Measurements from ENCODE around the gene OSM.

OSM gene

DNA sequence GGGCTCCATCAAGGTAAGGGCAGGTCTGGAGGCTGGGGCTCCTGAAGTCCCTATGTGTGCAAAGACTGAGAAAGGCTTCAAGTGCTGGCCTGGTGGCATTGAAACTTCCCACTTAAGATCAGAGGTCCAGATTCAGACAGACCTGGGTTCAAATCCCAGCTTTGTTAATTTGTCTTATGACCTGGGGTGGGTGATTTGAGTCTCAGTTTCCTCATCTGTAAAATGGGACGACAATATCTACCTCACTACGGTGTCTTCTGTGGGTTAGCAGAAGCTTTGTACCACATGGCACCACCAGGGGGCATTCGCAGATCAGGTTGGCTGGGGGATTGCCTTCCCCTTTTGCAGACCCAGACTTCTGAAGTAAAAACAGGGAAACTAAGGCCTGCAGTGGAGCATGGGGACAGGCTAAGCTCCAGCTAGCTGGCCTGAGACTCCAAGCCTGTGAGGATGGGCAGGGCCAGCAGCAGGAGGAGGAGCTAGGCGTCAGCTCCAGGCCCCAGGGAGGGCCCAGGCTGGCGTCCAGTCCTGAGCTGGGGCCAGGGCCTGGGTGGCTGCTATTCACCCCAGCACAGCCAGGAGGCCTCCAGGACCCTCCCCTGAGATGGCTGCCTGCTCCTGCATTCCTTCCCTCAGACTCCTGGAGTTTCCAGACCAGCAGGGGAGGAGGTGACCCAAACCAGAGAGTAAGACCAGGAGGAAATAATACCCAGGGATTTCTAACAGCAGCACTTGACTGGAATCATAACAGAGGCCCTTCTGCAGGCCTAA, 21.2 kb upstream of the OSM start:
- peaks cover 34% of the 10 kb centered on the region for H3K4me1 ChIP-seq (ENCODE audit: control insufficient read depth, insufficient read depth, low read length)
- peak overlapping the region; percentile 43 for H3K4me3 ChIP-seq (ENCODE audit: low read length)
- H3K9me3 ChIP-seq (ENCODE audit: control insufficient read depth, low read length) = no peaks in the 10 kb centered on the region
- no peaks in the 10 kb centered on the region for H3K27me3 ChIP-seq (ENCODE audit: control insufficient read depth, insufficient read depth, low read length)
- H3K36me3 ChIP-seq (ENCODE audit: control insufficient read depth, insufficient read depth, low read length) = peaks cover 2% of the 10 kb centered on the region
- peak overlapping the region; percentile 69 for H3K9ac ChIP-seq (ENCODE audit: low read length)

DNA sequence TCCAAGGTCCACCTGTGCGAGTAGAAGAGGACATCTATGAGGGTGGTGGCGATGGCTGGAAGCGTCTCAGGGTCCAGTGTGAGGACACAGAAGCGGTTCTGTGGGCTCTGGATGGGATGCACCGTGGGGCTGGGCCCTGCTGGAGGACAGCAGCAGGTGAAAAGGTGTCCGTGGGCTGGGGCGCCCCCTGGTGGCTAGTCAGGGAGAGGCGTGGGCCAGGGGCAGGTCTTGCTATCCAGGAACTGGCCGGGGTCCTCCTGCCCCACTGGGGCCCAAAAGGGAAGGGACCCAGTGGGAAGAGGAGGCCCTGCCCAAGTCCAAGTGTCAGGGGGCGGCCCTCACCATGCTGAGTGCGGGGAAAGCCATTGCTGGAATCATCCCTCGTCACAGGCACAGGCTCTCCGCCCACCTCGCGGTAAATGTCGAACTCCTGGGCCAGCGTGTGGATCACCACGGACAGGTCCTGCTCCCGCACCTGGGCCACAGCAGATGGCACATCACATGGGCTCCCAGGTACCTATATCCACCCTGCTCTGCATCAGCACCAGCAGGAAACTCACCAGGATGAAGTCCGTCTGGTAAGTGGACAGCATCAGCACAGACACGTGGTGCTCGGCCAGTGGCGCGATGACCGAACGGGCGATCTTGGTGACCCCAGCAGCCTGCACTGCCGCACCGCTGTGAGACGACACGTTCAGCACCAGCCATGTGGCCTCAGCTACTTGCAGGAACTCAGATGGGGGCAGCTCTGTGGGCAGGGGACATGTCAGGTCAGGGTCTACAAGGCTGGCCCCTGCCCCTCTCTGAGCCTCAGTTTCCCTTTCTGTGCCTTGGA, 20.4 kb upstream of the OSM start:
- no peak overlapping the region for H3K9ac ChIP-seq (ENCODE audit: low read length)
- peaks cover 34% of the 10 kb centered on the region for H3K4me1 ChIP-seq (ENCODE audit: control insufficient read depth, insufficient read depth, low read length)
- H3K27me3 ChIP-seq (ENCODE audit: control insufficient read depth, insufficient read depth, low read length) = no peaks in the 10 kb centered on the region
- no peaks in the 10 kb centered on the region for H3K9me3 ChIP-seq (ENCODE audit: control insufficient read depth, low read length)
- H3K36me3 ChIP-seq (ENCODE audit: control insufficient read depth, insufficient read depth, low read length) = no peaks in the 10 kb centered on the region
- H3K4me3 ChIP-seq (ENCODE audit: low read length) = no peak overlapping the region

DNA sequence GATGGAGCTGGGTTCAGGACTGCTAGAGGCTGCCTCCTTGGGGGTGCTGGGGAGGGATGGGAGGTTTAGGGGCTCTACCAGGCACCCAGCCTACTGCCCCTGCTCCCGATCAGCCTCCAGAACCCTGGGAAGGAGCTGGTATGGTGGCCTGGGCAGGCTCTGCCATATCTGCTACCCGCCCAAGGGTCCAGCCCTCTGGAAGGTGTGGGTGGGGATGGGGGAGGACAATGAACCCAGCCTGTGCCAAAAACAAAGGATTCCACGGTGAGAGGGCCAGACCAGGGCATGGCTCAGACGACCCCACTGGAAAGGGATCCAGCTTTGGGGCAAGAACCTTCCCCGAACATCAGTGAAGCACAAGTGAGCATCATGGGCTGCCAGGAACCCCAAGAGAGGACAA, 19.7 kb upstream of the OSM start:
- no peaks in the 10 kb centered on the region for H3K27me3 ChIP-seq (ENCODE audit: control insufficient read depth, insufficient read depth, low read length)

DNA sequence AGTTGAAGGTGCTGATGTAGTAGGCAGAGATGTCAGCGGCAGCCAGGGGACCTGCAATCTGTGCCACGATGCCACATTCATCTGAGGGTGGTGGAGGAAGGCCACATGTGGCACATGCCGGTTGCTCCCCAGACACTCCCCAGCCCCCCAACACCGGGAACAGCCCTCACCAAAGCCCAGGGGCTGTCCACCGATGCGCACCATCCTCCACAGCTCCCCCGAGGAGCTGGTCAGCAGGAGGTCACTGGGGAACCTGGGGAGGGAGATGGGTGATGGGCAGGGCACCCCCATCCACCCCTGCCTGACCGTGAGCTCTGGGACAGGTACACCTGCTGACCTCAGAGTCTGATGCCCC, 19.2 kb upstream of the OSM start:
- Histone ChIP-seq H3K4me1 (ENCODE audit: control insufficient read depth, insufficient read depth, low read length) (peaks cover 25% of the 10 kb centered on the region), H3K9ac (ENCODE audit: low read length) (no peak overlapping the region), H3K9me3 (ENCODE audit: control insufficient read depth, low read length) (no peaks in the 10 kb centered on the region), H3K27me3 (ENCODE audit: control insufficient read depth, insufficient read depth, low read length) (no peaks in the 10 kb centered on the region), H3K36me3 (ENCODE audit: control insufficient read depth, insufficient read depth, low read length) (no peaks in the 10 kb centered on the region), H3K4me3 (ENCODE audit: low read length) (no peak overlapping the region)

More for the DNA sequence above, 19.7 kb upstream of the OSM start:
- Histone ChIP-seq H3K9me3 (ENCODE audit: control insufficient read depth, low read length) (no peaks in the 10 kb centered on the region), H3K4me3 (ENCODE audit: low read length) (no peak overlapping the region), H3K36me3 (ENCODE audit: control insufficient read depth, insufficient read depth, low read length) (no peaks in the 10 kb centered on the region), H3K9ac (ENCODE audit: low read length) (no peak overlapping the region), H3K4me1 (ENCODE audit: control insufficient read depth, insufficient read depth, low read length) (peaks cover 30% of the 10 kb centered on the region)

GRCh38 chr22:30285176-30285845, 18.7 kb upstream of the OSM start:
- no peaks in the 10 kb centered on the region for H3K36me3 ChIP-seq (ENCODE audit: control insufficient read depth, insufficient read depth, low read length)
- no peaks in the 10 kb centered on the region for H3K27me3 ChIP-seq (ENCODE audit: control insufficient read depth, insufficient read depth, low read length)
- no peaks in the 10 kb centered on the region for H3K9me3 ChIP-seq (ENCODE audit: control insufficient read depth, low read length)
- H3K4me3 ChIP-seq (ENCODE audit: low read length) = no peak overlapping the region
- peaks cover 20% of the 10 kb centered on the region for H3K4me1 ChIP-seq (ENCODE audit: control insufficient read depth, insufficient read depth, low read length)
- H3K9ac ChIP-seq (ENCODE audit: low read length) = no peak overlapping the region

DNA sequence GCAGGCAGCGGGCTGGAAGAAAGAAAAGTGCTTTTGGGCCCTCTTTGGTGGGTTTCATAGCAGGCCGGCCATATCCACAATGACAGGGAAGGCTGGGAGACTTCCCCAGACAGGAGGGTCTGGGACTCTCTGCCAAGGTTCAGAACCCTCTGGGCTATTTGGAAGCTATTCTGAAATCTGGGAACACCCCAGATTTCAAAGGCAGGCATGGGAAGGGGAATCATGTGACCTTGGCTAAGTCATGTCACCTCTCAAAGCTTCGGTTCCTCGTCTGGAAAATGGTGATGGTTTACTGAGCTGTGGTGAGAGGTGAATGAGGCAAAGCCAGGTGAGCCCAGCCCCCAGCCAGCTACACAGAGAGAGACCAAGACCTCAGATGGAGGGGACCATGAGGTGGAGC, 18.0 kb upstream of the OSM start:
- Histone ChIP-seq H3K4me3 (ENCODE audit: low read length) (no peak overlapping the region), H3K9ac (ENCODE audit: low read length) (no peak overlapping the region), H3K4me1 (ENCODE audit: control insufficient read depth, insufficient read depth, low read length) (peaks cover 14% of the 10 kb centered on the region), H3K9me3 (ENCODE audit: control insufficient read depth, low read length) (no peaks in the 10 kb centered on the region), H3K36me3 (ENCODE audit: control insufficient read depth, insufficient read depth, low read length) (no peaks in the 10 kb centered on the region), H3K27me3 (ENCODE audit: control insufficient read depth, insufficient read depth, low read length) (no peaks in the 10 kb centered on the region)

DNA sequence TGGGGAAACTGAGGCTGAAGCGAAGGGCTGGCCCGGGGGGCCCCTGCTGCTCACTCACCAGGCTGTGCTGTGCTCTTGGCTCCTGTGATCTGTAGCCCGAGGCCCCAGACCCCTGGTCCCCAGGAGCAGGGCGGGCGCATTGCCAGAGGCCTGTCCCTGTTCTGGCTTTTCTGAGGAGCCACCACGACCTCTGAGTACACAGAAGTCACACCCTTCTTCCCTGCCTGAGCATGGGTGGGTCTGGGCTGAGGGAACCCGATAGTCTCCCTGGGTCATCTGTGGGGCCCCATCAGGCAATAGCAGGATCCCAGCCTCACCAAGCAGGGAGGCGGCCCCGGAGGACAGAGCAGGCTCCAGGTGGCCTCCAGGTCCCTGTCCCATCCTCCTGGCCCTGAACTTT, 17.5 kb upstream of the OSM start:
- H3K4me3 ChIP-seq (ENCODE audit: low read length) = no peak overlapping the region
- H3K9me3 ChIP-seq (ENCODE audit: control insufficient read depth, low read length) = no peaks in the 10 kb centered on the region
- peaks cover 14% of the 10 kb centered on the region for H3K4me1 ChIP-seq (ENCODE audit: control insufficient read depth, insufficient read depth, low read length)
- H3K36me3 ChIP-seq (ENCODE audit: control insufficient read depth, insufficient read depth, low read length) = no peaks in the 10 kb centered on the region
- H3K9ac ChIP-seq (ENCODE audit: low read length) = no peak overlapping the region
- no peaks in the 10 kb centered on the region for H3K27me3 ChIP-seq (ENCODE audit: control insufficient read depth, insufficient read depth, low read length)

DNA sequence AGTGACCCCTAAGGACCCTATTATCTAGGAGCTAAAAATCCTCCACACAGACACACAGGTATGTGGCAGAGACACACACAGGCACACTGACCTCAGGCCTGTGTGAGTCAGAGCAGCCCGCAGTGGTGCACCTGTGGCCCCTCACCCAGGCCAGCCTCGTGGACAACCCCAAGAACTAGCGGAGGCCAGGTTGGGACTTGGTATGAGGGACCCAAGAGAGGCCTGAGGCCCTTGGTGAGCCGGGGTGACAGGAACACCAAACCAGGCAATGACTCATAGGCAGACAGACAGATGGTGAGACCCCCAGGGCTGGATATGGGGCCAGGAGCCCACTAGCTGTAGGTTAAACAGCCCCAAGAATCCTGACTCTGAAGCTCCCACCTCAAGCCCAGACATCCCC, 16.7 kb upstream of the OSM start:
- Histone ChIP-seq H3K4me3 (ENCODE audit: low read length) (no peak overlapping the region), H3K9ac (ENCODE audit: low read length) (no peak overlapping the region), H3K4me1 (ENCODE audit: control insufficient read depth, insufficient read depth, low read length) (peaks cover 7% of the 10 kb centered on the region), H3K36me3 (ENCODE audit: control insufficient read depth, insufficient read depth, low read length) (no peaks in the 10 kb centered on the region), H3K27me3 (ENCODE audit: control insufficient read depth, insufficient read depth, low read length) (no peaks in the 10 kb centered on the region), H3K9me3 (ENCODE audit: control insufficient read depth, low read length) (no peaks in the 10 kb centered on the region)

- Histone ChIP-seq H3K4me3 (ENCODE audit: low read length) (no peak overlapping the region), H3K9ac (ENCODE audit: low read length) (no peak overlapping the region), H3K36me3 (ENCODE audit: control insufficient read depth, insufficient read depth, low read length) (no peaks in the 10 kb centered on the region), H3K4me1 (ENCODE audit: control insufficient read depth, insufficient read depth, low read length) (peaks cover 4% of the 10 kb centered on the region), H3K9me3 (ENCODE audit: control insufficient read depth, low read length) (no peaks in the 10 kb centered on the region), H3K27me3 (ENCODE audit: control insufficient read depth, insufficient read depth, low read length) (no peaks in the 10 kb centered on the region)
Observed at GRCh38 chr22:30282616-30283046, 16.0 kb upstream of the OSM start.

DNA sequence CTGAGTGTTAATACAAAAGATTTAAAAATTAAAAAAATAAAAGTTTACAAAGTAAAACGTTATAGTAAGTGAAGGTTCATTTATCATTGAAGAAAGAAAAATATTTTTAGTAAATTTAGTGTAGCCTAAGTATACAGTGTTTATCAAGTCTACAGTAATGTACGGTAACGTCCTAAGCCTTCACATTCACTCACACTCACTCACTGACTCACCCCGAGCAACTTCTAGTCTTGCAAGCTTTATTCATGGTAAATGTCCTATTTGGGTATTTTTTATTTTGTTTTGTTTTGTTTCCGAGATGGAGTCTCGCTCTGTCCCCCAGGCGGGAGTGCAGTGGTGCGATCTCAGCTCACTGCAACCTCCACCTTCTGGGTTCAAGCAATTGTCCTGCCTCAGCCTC, 13.9 kb upstream of the OSM start:
- H3K27me3 ChIP-seq (ENCODE audit: control insufficient read depth, insufficient read depth, low read length) = no peaks in the 10 kb centered on the region
- peaks cover 7% of the 10 kb centered on the region for H3K4me1 ChIP-seq (ENCODE audit: control insufficient read depth, insufficient read depth, low read length)
- H3K4me3 ChIP-seq (ENCODE audit: low read length) = no peak overlapping the region
- no peaks in the 10 kb centered on the region for H3K9me3 ChIP-seq (ENCODE audit: control insufficient read depth, low read length)
- no peak overlapping the region for H3K9ac ChIP-seq (ENCODE audit: low read length)
- H3K36me3 ChIP-seq (ENCODE audit: control insufficient read depth, insufficient read depth, low read length) = no peaks in the 10 kb centered on the region

DNA sequence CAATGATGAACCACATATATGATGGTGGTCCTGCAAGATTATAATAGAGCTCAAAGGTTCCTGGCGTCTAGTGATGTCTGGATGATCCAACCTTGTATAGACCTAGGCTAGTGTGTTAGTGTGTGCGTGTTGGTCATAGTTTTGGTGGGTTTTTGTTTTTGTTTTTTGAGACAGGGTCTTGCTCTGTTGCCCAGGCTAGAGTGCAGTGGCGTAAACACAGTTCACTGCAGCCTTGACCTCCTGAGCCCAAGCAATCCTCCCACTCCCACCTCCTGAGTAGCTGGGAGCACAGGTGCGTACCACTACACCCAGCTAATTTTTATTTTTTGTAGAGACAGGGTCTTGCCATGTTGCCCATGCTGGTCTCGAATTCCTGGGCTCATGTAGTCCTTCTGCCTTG, 13.3 kb upstream of the OSM start:
- no peaks in the 10 kb centered on the region for H3K27me3 ChIP-seq (ENCODE audit: control insufficient read depth, insufficient read depth, low read length)
- H3K4me1 ChIP-seq (ENCODE audit: control insufficient read depth, insufficient read depth, low read length) = peaks cover 7% of the 10 kb centered on the region
- no peaks in the 10 kb centered on the region for H3K9me3 ChIP-seq (ENCODE audit: control insufficient read depth, low read length)
- no peak overlapping the region for H3K9ac ChIP-seq (ENCODE audit: low read length)
- no peaks in the 10 kb centered on the region for H3K36me3 ChIP-seq (ENCODE audit: control insufficient read depth, insufficient read depth, low read length)
- no peak overlapping the region for H3K4me3 ChIP-seq (ENCODE audit: low read length)
